Glomerular visceral epithelial cell (primary cell): ENCODE data around the gene EMC10.

Experiments
- DNase-seq: peaks from one replicate; pipeline ENCODE4 v3.0.0-alpha.2; 2016; ENCODE audit errors: extremely low spot score

EMC10 gene

DNA sequence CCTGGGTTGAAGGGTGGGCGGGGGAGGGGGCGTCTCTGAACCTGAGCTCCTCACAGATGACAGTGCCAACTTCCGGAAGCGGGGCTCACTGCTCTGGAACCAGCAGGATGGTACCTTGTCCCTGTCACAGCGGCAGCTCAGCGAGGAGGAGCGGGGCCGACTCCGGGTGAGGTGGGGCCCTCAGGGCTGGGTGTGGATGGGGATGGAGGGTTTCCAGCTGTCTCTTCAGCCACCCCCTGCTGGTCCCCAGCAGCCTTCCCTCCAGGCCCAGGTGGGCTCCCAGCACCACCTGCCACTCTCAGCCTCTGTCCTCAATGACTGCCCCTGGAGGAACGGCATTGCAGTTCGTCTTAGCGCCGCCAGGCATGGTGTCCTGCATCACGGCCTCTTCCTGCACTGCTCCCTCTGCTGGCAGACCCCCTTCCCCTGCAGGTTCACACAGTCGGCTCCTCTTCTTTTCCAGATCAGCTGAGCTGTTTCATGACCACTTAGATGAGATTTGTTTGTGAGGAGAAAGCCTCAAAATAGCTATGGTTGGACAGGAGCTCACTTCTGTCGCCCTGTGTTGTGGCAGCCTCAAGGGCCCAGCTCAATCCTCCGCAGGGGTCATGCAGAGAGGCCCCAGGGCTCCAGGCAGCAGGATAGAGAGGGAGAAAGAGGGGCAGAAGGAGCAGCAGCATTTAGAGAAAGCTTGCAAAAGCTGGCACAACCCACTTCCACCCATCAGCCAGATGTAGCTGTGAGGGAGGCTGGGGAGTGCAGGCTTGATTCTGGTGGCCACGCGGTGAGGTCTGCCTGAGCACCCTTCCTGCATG is 2.8 kb downstream of the EMC10 start:
- DNase-seq = no peak

DNA sequence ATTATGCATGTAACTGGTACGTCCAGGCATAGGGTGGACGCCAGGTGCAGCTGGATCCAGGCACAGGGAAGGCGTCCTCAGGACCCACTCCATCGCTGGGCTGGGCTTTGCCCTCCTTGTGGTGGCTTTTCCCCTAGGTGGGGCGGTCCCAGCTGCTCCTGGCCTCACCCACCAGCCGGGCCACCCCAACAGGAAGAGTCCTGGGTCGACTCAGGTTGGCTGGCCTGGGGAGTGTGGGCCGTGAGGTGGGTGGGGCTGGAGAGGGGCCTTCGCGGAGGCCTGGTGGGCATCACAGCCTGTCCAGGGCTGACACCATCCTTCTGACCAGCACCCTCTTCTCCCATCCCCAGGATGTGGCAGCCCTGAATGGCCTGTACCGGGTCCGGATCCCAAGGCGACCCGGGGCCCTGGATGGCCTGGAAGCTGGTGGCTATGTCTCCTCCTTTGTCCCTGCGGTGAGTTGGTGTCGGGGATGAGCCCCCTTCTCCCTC is 3.5 kb downstream of the EMC10 start:
- DNase-seq = no peak

GRCh38 chr19:50480281-50481111 is 4.2 kb downstream of the EMC10 start:
- DNase-seq = no peak

- DNase-seq = no peak
These were observed 5.2 kb downstream of the EMC10 start for GRCh38 chr19:50481351-50482149.

- DNase-seq = no peak
These were observed 6.1 kb downstream of the EMC10 start for GRCh38 chr19:50482271-50482855.

DNA sequence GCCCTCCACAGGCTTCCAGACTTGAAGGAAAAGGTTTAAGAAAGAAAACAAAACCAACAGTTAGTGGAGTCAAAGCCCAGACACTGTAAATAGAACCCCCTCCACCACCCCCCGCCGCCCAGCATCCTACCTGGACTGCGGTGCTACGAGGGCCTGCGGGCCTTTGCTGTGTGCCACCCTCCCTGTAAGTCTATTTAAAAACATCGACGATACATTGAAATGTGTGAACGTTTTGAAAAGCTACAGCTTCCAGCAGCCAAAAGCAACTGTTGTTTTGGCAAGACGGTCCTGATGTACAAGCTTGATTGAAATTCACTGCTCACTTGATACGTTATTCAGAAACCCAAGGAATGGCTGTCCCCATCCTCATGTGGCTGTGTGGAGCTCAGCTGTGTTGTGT is 6.6 kb downstream of the EMC10 start:
- DNase-seq = no peak

GRCh38 chr19:50485284-50485955 is 9.1 kb downstream of the EMC10 start:
- no peak for DNase-seq

DNA sequence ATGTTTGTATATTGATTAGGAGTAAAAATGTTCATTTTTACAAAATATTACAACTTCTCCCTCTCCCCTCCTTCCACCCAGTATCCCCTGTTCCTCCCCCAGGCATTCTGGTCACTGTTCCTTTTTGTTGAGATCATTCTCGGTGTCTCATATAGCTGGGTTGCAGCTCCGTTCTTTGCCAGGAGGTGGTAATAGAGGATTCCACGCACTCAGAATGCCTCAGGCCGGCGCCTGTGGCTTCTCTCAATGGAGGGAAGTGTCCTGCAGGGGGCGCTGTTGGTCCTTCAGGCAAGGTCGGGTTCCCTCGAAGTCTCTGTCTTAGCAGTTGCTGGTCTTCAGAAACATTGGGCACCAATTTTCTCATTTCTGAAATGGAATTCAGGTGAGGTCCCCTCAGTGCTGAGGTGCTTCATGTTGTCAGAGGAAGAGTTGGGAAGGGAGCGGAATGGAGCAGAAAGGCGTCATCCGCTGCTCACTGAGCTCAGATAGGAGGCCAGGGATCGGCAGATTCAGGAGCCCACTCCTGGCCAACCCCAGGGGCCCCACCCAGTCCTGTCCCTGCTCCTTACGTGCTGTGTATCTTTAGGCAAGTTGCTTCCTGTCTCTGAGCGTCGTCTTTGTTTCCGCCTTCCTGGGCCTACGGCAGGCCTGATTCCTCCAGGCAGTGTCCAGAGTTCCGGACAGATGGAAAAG is 10.7 kb downstream of the EMC10 start:
- peak; percentile 27 for DNase-seq

- no peak for DNase-seq
These were observed 12.3 kb downstream of the EMC10 start for GRCh38 chr19:50488389-50489194.

- DNase-seq = no peak
These were observed 13.2 kb downstream of the EMC10 start for GRCh38 chr19:50489461-50490011.

DNA sequence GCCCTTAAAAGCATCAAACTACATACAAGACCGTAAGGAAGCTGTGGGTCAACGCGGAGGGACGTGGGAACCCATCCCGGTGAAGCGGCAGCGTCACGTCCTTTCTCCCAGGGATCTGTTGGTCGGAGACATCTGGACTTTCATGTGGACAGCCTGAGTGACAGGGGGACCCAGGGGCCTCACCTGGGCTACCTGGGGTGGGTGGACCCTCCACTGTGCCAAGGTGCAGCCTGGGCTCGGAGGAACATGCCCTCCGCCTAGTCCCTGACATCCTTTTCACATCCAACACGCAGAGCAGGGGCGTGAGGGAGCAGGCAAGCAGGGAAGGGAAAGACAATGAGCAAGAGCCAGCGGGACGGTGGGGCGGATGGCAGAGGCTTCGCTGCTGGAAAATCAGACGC is 14.1 kb downstream of the EMC10 start:
- no peak for DNase-seq

GRCh38 chr19:50490991-50491472 is 14.7 kb downstream of the EMC10 start:
- no peak for DNase-seq

- DNase-seq = no peak
These were observed 16.2 kb downstream of the EMC10 start for GRCh38 chr19:50492303-50493052.

GRCh38 chr19:50493171-50493570 is 16.9 kb downstream of the EMC10 start:
- no peak for DNase-seq

GRCh38 chr19:50494186-50495019 is 18.1 kb downstream of the EMC10 start:
- no peak for DNase-seq

- no peak for DNase-seq
These were observed 18.8 kb downstream of the EMC10 start for GRCh38 chr19:50495020-50495531.
